GM18508 (cell line): ENCODE data around the gene ADAMTS15.

Experiments used
- ATAC-seq: cut with Tn5 transposase; IDR thresholded peaks from one replicate; pipeline ENCODE4 v1.9.1; 2021; ENCODE audit warnings: moderate number of reproducible peaks; ENCODE audit not compliant: insufficient read depth, unreplicated experiment

Gene ADAMTS15

DNA sequence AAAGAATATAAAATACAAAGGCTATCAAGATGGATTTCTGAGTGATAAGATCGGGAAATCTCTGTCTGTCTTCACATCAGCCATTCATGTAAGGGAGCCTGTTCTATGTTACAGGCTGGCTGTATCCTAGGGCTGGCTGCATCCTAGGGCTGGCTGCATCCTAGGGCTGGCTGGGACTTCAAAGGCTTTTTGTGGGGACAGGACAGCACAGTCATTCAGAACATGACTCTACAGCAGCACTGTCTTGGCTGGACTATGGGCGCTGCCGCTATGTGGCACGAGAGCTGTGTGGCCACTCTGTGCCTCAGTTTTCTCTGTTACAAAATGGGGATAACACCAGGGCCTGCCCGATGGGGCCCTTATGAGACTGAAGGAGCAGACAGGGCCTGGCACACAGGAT is 30.2 kb upstream of the ADAMTS15 start:
- ATAC-seq: no peak

DNA sequence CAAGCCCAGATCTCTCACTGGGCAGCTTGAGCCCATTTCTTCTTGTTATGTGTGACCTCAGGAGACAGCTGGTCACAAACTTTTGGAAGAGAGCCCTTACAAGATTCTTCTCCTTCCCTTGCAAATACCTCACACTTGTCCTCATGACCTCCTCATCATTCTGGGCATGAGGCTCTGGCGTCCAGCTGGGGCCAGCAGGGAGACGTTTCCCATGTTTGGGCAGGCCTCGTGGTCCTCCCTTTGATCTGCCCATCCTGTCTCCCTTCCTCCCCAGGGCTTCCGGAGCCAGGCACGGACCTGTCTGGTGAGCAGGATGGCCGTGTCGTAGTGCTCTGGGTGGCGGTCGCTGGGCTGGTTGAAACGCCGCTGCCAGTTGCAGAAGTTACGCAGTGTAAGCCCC is 29.7 kb upstream of the ADAMTS15 start:
- no peak for ATAC-seq

DNA sequence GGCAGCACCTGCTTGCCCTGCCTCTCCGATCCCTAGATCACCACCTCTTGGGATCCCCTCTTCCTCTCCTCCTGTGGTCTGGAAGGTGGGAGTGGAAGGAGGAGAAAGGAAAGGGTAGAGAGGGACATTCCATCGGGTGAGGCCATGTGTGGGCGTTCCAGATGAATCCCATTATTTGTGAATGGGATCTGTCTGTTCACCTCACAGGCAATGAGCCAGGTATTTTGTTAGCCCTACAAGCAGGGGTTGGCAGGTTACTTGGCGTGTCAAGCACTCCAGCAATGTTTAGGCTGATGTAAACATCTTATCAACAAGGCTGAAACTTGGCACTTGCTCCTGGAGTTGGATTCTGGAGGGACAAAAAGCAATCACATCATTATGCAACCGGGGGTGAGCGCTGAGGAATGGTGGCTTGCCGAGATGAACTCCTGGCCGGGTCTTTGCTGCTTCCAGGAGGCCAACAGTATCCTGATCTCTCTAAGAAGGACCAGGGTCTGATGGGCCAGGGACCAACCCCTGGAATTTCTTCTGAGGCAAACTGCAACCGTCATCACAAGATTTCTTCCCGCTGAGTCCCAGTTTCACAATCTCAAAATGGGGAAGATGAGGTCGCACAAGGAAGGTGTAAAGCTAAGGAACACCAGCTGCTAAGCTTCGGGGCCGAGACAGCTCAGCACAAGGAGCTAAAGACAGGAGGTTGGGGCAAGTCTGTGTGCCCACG is 27.8 kb upstream of the ADAMTS15 start:
- no peak for ATAC-seq

DNA sequence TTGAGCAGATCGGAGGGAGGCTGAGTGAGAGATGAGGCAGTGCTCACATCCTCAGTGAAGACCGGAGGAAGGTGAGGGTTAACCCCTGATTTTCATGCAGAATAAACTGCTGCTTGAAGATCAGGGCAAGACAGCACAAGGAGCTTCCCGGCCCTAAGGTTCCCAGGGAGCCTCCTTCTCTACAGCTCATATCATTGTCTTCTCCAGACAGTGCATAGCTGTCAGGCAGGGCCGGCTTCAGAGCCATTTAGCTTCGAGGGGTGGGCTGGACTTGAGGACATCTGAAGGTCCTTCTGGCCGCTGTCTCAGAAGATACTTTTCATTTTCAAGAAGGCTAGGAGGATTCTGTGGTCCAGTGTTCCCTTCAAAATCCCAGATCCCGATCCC is 27.3 kb upstream of the ADAMTS15 start:
- ATAC-seq: no peak

DNA sequence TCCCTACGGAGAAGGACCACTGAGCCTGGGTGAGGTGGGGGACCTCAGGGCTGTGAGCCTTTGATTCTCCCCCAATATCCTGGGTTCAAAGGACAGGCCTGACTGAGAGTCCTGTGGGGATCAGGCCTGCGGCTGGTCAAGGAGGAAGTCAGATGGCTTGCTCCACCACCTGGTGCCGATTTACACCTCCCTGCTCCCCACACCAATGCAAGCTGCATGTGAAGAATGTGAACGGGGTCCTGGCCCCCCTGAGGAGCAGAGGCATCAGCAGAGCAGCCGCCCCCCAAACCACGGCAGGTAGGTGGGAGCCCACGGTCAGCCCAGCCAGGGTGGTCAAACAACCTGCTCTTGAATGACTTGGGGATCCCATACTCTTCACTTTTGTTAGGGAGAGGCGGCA is 26.7 kb upstream of the ADAMTS15 start:
- no peak for ATAC-seq

DNA sequence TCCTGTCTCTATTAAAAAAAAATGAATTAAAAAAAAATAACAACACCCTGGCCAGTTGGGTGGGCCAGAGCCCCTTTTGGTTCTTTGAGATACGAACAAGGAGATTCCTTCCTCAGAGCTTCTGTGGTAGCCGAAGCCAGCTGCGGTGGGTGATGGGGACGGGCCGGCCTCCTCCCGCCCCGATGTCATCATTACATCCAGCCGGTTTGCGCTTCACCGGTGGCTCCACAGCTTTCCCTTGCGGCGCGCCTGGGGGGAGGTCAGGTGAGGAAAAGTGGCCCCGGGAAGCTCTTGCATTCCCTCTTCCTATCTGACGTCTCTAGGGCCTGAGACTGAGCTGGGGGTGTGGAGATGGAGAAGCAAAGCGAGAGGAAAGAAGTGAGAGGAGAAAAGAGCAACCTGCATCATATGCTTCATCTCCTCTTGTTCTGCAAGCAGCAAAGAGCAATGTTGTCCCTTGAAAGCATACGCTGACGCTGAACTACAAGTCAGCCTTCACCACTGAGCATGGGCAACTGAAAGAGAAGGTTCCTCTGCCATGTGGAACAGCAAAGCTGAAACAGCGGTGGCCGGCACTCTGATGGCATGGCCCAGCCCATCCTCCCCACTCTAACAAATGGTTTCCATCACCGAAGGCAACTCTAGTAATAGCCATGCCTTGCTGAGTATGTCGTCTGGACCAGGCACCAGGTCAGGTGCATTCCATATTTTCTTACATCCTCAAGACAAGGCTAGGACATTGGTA is 26.0 kb upstream of the ADAMTS15 start:
- ATAC-seq: no peak

DNA sequence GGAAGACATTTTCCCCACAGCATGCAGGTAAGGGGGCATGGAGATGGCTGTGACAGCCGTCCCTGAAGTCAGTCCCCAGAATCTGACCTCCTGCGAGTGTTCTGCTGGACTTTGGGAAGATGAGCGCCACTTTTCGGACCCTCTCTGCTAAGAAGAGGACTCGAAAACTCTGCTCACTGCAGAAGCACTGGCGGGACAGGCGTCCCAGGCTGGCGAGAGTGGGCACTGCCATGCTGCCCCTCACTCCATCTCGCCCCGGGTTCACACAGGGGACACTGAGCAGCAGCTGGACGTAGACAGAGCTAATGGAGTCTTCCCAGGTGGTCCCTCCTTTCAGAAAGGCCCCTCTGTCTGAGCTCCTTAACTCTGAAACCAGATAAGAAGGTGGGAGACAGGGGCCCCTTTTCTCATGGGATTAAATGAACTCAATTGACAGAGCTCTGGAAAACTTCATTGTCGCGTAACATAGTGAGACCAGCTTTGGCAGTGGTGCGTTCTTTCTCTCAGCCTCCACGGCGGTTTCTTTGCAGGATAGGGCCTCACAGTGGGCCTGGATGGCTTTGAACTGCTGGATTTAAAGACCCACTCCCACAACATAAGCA is 24.8 kb upstream of the ADAMTS15 start:
- ATAC-seq: no peak

DNA sequence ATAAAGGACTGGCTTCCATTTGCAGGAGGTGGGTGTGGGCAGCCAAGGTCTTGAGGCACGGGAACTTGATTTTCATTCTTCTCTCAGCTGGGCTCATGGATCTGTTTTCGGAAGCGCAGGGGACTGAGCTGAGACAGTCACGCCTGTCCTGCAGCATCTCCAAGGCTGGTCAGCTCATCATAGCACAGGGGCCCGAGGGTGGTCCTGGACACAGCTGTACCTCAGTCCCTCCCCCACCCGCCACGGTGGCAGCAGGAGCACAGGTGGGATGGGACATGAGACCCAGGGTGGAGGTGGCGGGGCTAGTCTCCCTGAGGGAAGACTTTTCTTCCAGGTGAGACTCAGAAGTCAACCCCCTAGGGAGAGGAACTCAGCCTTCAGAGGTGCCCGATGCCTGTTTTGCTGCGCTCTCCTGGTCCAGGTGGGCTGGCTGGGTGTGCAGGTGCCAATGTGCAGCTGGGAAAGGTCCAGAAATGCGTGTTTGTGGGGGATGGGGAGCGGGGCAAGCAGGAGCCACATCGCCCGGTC is 23.8 kb upstream of the ADAMTS15 start:
- no peak for ATAC-seq

DNA sequence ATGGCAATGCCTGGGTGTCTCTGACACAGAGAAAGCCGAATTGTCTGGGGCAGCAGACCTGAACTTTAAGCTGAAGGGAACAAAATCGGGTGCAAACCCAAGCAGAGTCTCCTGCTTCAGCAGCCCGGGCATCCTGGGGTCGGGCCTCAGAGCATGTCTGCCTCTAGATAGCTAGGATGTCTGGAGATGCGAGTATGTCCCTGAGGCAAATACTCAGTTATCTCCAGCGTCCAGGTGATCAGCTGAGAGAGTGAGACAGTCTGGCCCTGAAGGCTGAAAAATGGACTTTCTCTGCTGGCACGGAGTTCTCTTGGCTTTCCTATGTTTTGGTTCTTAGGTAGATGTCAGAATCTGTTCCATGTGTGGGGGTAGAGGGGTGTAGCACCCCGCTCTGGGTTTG is 23.3 kb upstream of the ADAMTS15 start:
- no peak for ATAC-seq

DNA sequence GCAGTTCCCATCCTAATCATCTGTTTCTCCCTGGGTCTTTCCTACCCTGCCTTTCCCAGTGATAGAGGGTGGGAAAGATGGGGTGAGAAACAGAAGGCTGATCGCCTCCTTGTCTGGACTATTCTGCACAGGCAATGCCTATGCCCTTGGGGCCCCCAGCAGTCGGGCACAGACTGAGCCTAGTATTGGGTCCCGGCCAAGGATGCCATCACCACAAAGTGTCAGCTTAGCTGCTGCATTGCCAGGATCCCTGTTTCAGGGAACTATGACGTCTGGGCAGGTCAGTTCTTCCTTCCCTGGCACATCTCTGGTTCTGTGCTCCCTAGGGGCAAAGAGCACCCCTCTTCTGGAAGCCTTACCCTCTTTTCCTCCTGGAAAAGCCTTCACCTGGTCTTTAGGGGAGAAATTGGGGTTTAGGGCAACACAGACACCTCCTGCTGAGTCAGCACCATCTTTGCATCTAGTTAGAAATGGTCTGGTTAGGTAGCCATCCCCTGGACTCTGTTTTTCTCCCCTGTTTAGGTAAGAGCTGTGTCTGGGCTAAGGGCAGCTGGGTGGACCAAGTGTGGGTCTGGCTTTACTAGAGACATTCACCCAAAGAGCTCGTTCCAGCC is 22.1 kb upstream of the ADAMTS15 start:
- ATAC-seq: no peak

DNA sequence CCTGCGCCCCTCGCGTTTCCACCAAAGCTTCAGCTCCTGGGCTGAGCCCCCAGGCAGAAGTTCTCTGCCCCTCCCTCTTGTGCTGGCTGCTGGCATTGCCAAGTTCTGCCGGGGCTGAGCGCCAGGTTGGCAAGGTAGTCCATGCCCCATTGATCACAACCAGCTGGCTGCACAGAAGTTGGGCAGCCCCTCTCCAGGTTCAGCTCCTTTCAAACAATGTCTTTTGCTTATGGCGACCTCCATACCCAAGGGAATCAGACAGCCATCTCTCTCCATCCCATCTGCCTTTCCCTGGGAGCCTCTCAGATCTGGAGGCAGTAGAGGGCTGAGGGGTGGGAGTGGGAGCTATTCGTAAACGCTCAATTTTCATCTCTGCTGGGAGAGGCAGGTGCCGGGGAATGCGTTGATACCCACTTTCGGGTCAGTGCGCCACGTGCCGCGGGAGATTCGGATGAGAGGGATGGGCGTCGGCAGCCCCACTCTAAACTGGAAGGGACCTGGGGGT is 21.6 kb upstream of the ADAMTS15 start:
- ATAC-seq: no peak

DNA sequence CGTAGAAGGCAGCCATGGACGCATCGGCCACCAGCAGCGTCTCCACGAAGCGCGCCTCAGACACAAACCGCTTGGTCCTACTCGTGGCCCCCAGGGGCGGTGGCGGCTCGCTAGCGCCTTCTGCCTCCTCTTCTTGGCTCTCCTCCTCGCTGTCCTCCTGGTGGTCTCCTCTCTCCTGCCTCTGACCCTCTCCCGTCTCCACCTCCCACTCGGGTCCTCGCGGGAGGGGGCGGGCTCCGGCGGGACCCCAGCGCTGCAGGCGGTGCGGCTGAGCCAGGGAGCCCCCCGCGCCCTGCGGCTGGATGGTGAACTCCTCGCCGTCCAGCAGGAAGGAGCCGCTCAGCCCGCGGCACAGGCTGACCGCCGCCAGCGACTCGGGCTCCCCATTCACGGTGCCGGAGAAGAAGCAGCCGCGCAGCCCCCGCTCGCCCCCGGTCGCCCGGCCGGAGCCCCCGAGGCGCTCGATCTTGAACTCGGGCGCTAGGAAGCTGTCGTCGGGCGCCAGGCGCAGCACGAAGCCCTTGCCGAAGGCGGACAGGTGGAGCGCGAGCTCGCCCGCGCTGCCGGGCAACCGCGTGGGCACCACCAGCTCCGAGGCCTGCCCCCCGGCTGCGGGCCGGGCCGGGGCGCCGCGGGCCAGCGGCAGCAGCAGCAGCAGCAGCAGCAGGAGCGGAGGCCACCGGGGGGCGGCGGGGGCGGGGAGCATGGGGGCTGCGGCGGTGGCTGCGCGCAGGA is 20.7 kb upstream of the ADAMTS15 start:
- ATAC-seq: no peak

DNA sequence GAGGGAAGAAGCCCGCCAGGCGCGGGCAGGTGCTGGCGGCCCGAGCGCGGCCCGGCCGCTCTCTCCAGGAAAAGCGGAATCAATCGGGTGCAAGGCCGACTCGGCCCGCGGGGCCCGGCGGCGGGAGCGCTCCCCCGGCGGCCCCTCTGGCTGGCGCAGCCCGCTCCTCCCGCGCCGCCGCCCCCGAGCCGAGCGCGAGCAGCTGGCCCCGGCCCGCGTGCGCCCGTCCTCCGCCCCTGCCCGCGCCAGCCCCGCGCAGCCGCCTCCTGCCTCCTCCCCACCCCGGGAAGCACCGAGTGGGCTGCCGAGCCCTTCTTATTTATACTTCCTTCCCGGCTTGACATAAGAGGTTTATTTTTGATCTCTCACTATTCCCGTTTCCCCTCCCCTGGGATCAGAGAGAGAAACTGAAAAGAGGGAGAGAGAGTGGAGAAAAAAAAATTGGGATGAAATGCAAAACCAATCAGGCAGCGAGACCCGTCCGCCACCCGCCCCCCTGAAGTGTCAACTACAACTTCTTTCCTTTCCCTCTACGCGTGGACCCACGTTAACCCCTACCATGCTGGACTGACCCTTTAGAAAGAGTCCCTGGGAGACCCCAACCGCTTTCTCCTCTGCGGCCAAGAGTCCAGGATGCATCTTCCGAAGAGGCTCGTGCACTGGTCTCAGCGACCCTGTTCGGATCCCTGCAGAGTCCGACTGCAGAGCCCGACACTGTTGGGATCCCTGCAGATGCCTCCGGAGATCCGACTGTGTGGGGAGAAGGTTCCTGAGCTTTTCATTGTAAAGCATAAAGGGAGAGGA is 19.9 kb upstream of the ADAMTS15 start, which contains the start of gene ADAMTS8:
TSS of gene ADAMTS8 (minus strand) at position 294 of the 804 bp plus-strand sequence. CDS start 323 bp downstream, outside the sequence.
- ATAC-seq: no peak

DNA sequence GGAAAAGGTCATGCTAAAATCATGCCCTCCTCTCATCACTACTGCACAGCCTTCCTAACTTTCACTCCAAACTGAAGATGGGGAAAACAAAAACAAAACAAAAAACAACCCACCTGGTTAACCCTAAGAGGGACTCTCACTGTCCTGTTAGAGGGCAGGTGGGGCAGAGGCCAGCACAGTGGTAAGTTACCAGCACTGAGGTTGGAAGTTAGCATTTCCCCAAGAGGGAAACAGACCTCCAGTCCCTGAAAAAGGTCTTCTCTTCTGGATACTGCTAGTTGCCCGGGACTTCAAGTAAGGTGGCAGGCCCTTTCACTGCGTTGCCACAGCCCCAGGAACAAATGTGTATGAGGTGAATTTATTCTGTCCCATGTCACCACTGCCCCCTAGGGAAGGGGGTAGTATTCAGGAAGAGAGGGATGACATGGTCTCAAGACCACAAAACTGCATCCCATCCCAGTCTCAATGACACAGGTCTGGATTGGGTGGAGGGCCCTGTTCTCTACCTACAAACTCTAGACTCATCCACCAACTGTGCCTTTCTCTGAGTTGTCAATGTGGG is 19.2 kb upstream of the ADAMTS15 start:
- no peak for ATAC-seq

DNA sequence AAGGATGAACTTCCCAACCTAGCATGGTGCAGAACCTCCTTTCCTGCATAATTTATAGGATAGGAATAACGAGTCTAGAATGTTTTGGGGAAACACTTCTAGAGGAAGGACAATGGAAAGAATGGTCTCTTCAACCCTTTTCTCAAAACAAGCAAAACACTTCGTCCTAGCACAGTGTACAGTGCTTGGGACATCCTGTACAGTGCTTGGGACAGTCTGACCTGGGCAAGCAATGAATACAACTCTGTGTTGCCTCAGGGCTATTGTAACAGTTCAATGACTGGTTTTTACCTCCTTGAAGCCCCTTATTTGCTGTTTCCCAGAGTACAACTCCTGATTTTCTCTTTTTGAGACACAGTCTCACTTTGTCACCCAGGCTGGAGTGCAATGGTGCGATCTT is 18.5 kb upstream of the ADAMTS15 start:
- no peak for ATAC-seq

DNA sequence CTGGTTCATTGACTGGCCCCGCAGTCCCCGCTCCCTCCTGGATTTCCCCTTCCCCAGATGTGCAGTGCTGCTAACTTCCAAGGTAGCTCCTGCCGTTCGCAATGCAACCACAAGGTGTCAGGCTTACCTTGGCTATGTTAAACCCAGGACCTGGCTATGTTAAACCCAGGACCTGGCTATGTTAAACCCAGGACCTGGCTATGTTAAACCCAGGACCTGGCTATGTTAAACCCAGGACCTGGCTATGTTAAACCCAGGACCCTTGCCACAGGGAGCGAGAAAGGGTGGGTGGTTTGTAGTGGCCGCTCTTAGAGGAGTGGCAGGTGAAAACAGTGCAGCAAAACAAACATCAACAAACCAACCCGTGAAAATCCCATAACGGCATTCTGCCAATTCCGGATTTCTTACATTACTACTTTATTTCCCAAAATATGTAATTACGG is 17.1 kb upstream of the ADAMTS15 start:
- ATAC-seq: no peak

DNA sequence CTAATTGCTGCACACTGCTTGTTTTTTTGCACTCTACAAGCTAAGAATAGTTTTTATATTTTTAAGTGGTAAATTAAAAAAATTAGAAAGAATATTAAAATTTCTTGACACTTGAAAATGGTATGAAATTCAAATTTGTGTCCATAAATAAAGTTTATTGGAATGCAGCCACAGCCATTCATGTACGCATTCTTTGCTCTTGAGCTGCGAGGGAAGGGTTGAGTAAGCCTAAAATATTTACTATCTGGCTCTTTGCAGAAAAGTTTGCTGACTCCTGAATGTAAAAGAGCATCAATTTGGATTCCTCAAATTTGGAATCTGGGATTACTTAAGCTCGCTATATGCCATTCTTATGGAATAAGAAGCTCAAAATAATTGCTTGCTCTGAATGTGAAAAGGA is 16.6 kb upstream of the ADAMTS15 start:
- no peak for ATAC-seq

DNA sequence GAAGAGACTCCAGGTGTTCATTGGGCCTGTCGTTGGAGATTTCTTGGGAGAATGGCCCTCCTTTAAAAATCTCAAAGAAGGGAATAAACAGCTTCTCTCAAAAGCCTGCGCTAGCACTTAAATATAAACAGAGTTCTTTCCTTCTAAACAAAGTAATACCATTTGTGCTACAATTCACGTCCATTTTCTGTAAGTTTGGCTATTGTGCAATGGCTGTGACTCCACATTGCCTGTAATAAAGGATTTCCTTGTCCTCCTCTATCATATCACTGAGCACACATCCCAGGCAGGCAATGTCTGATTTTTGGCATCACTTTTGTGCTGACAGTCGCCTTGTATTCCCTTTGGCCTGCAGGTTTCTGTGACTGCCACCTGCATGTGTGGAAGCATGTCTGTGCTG is 15.1 kb upstream of the ADAMTS15 start:
- no peak for ATAC-seq
